ENCODE measurements around the gene TBC1D21. TPM values are rescaled to one million over a fixed set of nuclear protein-coding genes. Genes with fewer than 3 reads are reported as not detected.
A peak's percentile ranks its signal among the peaks of the same experiment; 100 is the strongest.

TBC1D21 gene
- total RNA-seq, 1 donor: not detected

GRCh38 chr15:73915082-73915481, 41.7 kb downstream of the TBC1D21 start:
- no peak for DNase-seq (ENCODE audit: low read depth)
- no peak for TF ChIP-seq CTCF (IDR thresholded peaks at IDR 0.05; ENCODE audit: insufficient read depth, low read length)
- H3K4me3 ChIP-seq (ENCODE audit: low read depth, low read length): no peak overlapping the region

GRCh38 chr15:73918784-73919183, 45.4 kb downstream of the TBC1D21 start:
- no peak for DNase-seq (ENCODE audit: low read depth)
- no peak for TF ChIP-seq CTCF (IDR thresholded peaks at IDR 0.05; ENCODE audit: insufficient read depth, low read length)
- H3K4me3 ChIP-seq (ENCODE audit: low read depth, low read length): no peak overlapping the region

DNA sequence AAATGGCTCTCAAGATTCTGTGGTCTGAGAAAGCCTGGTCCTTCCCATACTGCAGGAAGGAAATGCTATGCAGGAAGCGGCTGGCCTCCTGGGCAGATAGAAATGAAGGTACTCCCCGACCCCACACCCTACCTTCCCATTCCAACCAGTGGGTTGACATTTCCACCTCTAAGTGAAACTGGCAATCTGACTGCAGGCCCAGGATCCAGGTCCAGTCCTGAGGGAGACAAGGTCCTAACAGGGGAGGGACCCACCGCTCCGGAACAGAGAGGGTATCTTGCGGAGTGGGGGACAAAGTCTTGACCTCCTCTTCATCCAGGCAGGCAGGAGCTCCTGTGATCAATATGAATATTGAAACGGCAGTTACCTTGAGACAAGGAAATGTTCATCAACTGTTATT, 46.3 kb downstream of the TBC1D21 start:
- TF ChIP-seq CTCF (IDR thresholded peaks at IDR 0.05; ENCODE audit: insufficient read depth, low read length): no peak
- DNase-seq (ENCODE audit: low read depth): no peak
- no peak overlapping the region for H3K4me3 ChIP-seq (ENCODE audit: low read depth, low read length)

GRCh38 chr15:73921254-73921925, 48.0 kb downstream of the TBC1D21 start:
- no peak for TF ChIP-seq CTCF (IDR thresholded peaks at IDR 0.05; ENCODE audit: insufficient read depth, low read length)
- no peak for DNase-seq (ENCODE audit: low read depth)
- no peak overlapping the region for H3K4me3 ChIP-seq (ENCODE audit: low read depth, low read length)

- peak; percentile 85 for DNase-seq (ENCODE audit: low read depth)
- no peak overlapping the region for H3K4me3 ChIP-seq (ENCODE audit: low read depth, low read length)
- TF ChIP-seq CTCF (IDR thresholded peaks at IDR 0.05; ENCODE audit: insufficient read depth, low read length): no peak
Measured at GRCh38 chr15:73922186-73923151, 49.1 kb downstream of the TBC1D21 start.

DNA sequence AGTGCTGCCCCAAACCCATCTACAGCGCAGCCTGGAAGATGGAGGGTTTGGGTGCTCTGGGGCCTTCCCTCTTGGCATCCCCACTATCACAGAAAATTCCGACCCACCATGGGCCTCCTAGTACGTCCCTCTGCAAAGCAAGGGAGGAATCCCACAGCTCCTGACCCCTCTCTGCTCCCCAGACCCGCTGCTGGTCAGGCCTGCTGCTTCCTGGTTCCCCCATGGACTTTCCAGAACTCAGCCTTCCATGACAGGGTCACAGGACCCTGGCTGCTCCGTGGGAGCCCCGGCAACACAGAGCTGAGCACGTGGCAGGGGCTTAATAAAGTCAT, 49.8 kb downstream of the TBC1D21 start:
- DNase-seq (ENCODE audit: low read depth): no peak
- TF ChIP-seq CTCF (IDR thresholded peaks at IDR 0.05; ENCODE audit: insufficient read depth, low read length): no peak
- H3K4me3 ChIP-seq (ENCODE audit: low read depth, low read length): no peak overlapping the region

Data from fibroblast of the aortic adventitia (primary cell).